Measurements from ENCODE around the gene APP. TPM values are rescaled to one million over a fixed set of nuclear protein-coding genes. Genes with fewer than 3 reads are reported as not detected.

APP gene
- total and polyA plus RNA-seq, 10 of the 15 experiments (the other 5 are each of a cell fraction or from before 2014, with no cell fraction given) = 8.8 to 94.9 (median 51.0) TPM

GRCh38 chr21:25944672-25945213 lies 225.8 kb downstream of the APP start:
- FAIRE-seq (no peak), ATAC-seq (no peak), DNase-seq (ENCODE audit: low read depth, low spot score) (no peak)
- TF ChIP-seq NFYB (IDR thresholded peaks at IDR 0.05; ENCODE audit: insufficient read depth, low read depth, low read length) (no peak), TAF1 (IDR thresholded peaks at IDR 0.05; ENCODE audit: borderline replicate concordance, low read depth, low read length) (no peak), YY1 (IDR thresholded peaks at IDR 0.05; ENCODE audit: low read depth, low read length) (no peak), PKNOX1 (IDR thresholded peaks at IDR 0.05) (no peak), IKZF1 (conservative IDR thresholded peaks at IDR 0.05) (no peak)
- TF ChIP-seq, protein P1, sequence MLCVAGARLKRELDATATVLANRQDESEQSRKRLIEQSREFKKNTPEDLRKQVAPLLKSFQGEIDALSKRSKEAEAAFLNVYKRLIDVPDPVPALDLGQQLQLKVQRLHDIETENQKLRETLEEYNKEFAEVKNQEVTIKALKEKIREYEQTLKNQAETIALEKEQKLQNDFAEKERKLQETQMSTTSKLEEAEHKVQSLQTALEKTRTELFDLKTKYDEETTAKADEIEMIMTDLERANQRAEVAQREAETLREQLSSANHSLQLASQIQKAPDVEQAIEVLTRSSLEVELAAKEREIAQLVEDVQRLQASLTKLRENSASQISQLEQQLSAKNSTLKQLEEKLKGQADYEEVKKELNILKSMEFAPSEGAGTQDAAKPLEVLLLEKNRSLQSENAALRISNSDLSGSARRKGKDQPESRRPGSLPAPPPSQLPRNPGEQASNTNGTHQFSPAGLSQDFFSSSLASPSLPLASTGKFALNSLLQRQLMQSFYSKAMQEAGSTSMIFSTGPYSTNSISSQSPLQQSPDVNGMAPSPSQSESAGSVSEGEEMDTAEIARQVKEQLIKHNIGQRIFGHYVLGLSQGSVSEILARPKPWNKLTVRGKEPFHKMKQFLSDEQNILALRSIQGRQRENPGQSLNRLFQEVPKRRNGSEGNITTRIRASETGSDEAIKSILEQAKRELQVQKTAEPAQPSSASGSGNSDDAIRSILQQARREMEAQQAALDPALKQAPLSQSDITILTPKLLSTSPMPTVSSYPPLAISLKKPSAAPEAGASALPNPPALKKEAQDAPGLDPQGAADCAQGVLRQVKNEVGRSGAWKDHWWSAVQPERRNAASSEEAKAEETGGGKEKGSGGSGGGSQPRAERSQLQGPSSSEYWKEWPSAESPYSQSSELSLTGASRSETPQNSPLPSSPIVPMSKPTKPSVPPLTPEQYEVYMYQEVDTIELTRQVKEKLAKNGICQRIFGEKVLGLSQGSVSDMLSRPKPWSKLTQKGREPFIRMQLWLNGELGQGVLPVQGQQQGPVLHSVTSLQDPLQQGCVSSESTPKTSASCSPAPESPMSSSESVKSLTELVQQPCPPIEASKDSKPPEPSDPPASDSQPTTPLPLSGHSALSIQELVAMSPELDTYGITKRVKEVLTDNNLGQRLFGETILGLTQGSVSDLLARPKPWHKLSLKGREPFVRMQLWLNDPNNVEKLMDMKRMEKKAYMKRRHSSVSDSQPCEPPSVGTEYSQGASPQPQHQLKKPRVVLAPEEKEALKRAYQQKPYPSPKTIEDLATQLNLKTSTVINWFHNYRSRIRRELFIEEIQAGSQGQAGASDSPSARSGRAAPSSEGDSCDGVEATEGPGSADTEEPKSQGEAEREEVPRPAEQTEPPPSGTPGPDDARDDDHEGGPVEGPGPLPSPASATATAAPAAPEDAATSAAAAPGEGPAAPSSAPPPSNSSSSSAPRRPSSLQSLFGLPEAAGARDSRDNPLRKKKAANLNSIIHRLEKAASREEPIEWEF (IDR thresholded peaks at IDR 0.05; ENCODE audit: insufficient replicate concordance, low read depth, low read length) = no peak
- H3K9me3 ChIP-seq (replicated peaks; ENCODE audit: control insufficient read depth, insufficient read depth, low read length) = peaks cover 1% of the 10 kb centered on the region; the same call in 1 of the 3 replicates
- H4K20me1 ChIP-seq (ENCODE audit: control insufficient read depth, insufficient read depth) = no peaks in the 10 kb centered on the region
- H3K4me2 ChIP-seq (ENCODE audit: control insufficient read depth, insufficient read depth) = no peak overlapping the region
- in situ Hi-C loops (cut with MboI) = no loop called here
- ChIA-PET CTCF (no interaction called here), RAD21 (ENCODE audit: unreplicated experiment) (no interaction called here), POLR2A (no interaction called here), SMC1A (ENCODE audit: uncharacterized antibody, unreplicated experiment) (no interaction called here)
- no peak overlapping the region for H3K9ac ChIP-seq (ENCODE audit: control insufficient read depth, insufficient read depth, low read length)
- no TSS peak for BruUV-seq (replicated peaks)
- intact Hi-C loops (cut with micrococcal nuclease; ENCODE audit: unreplicated experiment) = no loop called here
- no peak overlapping the region for H2AFZ ChIP-seq (ENCODE audit: control insufficient read depth, low read depth, low read length)
- 8% methylated on average over 3 of the region's 3 CpGs for WGBS (ENCODE audit: insufficient coverage, insufficient replicate concordance, low lambda C conversion rate, missing lambda C conversion rate)
- H3K4me1 ChIP-seq (ENCODE audit: control insufficient read depth, insufficient read depth, low read length) = no peaks in the 10 kb centered on the region
- no peak overlapping the region for H3K27ac ChIP-seq (ENCODE audit: control insufficient read depth, insufficient read depth)
- no peaks in the 10 kb centered on the region; a peak in 1 of 4 replicates for H3K36me3 ChIP-seq (ENCODE audit: control insufficient read depth in 2 of 2, insufficient read depth in 2 of 2, low read length in 1 of 2)
- no peaks in the 10 kb centered on the region for H3K27me3 ChIP-seq (replicated peaks in 1 of 2; ENCODE audit: control insufficient read depth in 2 of 2, insufficient read depth in 2 of 2, low read length in 1 of 2)
- no peaks in the 10 kb centered on the region for H3K79me2 ChIP-seq (ENCODE audit: control insufficient read depth, insufficient read depth, low read length)
- H3K4me3 ChIP-seq = no peak overlapping the region

Measured in GM12878 (cell line).